Astrocyte of the cerebellum (primary cell): ENCODE results near the gene TNS3.

Source experiments
- DNase-seq: peaks from one replicate; pipeline ENCODE4 v3.0.0-alpha.2; 2011; ENCODE audit warnings: low read depth
- H3K4me3 ChIP-seq: 2 replicates; pipeline ENCODE4 v1.5.1; 2011; ENCODE audit warnings: mild to moderate bottlenecking, low read depth, low read length, moderate library complexity
- in situ Hi-C: cut with HindIII; loops from 2 replicates; pipeline ENCODE4 v1.10.0; 2017; ENCODE audit warnings: low sequenced_read_pairs
- TF ChIP-seq, protein P1 (sequence below): IDR thresholded peaks from 2 replicates; pipeline ENCODE4 v1.5.1; 2012; ENCODE audit warnings: low read length, low read depth, moderate library complexity, mild to moderate bottlenecking; ENCODE audit errors: missing control alignments

TNS3 gene

GRCh38 chr7:47523401-47523800, 58.5 kb downstream of the TNS3 start:
- TF ChIP-seq, protein P1, sequence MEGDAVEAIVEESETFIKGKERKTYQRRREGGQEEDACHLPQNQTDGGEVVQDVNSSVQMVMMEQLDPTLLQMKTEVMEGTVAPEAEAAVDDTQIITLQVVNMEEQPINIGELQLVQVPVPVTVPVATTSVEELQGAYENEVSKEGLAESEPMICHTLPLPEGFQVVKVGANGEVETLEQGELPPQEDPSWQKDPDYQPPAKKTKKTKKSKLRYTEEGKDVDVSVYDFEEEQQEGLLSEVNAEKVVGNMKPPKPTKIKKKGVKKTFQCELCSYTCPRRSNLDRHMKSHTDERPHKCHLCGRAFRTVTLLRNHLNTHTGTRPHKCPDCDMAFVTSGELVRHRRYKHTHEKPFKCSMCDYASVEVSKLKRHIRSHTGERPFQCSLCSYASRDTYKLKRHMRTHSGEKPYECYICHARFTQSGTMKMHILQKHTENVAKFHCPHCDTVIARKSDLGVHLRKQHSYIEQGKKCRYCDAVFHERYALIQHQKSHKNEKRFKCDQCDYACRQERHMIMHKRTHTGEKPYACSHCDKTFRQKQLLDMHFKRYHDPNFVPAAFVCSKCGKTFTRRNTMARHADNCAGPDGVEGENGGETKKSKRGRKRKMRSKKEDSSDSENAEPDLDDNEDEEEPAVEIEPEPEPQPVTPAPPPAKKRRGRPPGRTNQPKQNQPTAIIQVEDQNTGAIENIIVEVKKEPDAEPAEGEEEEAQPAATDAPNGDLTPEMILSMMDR, result no peak
- in situ Hi-C loops, result no loop called here
- no peak for DNase-seq

DNA sequence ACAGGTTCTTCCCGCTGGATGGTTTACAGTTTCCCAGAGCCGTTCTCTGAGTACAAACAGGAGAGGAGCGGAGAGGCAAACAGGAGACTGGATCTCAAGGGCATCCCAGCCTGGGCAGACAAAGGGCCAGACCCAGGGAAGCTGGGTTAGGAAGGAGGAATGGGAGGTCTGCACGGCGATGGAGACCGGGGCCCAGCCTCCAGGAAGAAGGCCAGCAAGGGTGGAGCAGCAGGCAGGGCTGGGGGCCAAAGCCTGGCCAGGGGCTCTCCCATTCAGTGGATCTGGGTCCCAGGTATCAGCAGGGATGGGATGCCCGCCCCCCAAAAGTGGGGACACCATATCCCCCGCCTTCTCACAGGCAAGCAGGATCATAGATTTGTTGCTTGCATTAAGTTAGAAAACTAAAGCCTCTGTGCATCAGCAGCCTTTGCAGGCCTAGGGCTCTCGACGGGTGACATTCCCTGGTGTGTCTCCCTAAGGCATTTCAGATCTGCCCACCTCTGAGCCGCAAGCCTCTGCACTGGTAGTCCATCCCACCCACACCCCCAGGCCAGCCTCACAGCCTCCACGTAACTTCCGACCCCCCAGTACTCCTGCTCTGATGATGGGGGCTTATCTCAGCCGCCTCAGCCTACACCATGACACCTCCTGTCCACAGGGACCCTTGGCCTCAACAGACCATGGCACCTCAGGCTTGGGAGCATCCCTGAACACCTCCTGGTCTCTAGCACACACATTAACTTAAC, 59.9 kb downstream of the TNS3 start:
- H3K4me3 ChIP-seq, result no peak overlapping the region
- TF ChIP-seq, protein P1, result no peak
- no peak for DNase-seq
- in situ Hi-C loops, result no loop called here

More at GRCh38 chr7:47523401-47523800, 58.5 kb downstream of the TNS3 start:
- H3K4me3 ChIP-seq, result no peak overlapping the region

- no peak overlapping the region for H3K4me3 ChIP-seq
- in situ Hi-C loops, result no loop called here
- TF ChIP-seq, protein P1, result no peak
- no peak for DNase-seq
These were observed 60.7 kb downstream of the TNS3 start for GRCh38 chr7:47521011-47521795.

DNA sequence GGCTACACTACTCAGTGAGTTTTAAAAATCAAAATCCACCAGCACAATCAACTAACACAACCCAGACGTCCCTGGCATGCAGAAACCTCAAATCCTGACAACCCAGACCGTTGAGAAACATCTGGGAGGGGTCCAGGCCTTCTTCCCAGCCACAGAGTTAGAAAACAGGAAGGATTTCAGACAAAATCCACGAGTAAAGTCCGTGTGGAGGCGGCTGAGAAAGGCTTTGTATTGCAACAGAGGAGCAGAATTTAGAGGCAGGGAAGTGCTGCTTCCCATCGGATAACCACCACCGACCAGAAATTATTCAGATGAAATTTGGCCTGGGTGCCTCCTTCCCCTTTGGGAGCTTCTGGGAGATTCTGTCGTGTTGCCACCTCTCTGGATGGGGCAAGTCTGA, 61.5 kb downstream of the TNS3 start:
- TF ChIP-seq, protein P1, result no peak
- in situ Hi-C loops, result no loop called here
- peak; percentile 52 for DNase-seq
- no peak overlapping the region for H3K4me3 ChIP-seq

DNA sequence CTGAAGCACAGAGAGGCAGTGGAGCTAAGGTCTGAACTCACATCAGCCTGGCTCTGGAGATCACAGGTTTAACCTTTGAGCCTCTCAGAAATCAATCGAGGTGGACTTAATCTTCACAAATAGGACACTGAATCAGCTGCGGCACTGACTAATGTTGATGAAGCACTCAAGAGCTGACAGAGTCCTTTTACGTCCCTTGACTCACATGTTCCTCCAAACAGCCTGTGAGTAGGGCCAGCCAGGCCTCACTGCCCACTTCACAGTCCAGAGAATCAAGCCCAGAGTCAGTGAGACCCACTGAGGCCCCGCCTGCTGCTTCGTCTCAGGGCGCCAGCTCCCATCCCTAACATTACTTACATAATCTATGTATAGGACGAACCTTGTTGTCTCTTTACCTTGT, 63.1 kb downstream of the TNS3 start:
- TF ChIP-seq, protein P1, result no peak
- in situ Hi-C loops, result no loop called here
- no peak for DNase-seq
- H3K4me3 ChIP-seq, result no peak overlapping the region

DNA sequence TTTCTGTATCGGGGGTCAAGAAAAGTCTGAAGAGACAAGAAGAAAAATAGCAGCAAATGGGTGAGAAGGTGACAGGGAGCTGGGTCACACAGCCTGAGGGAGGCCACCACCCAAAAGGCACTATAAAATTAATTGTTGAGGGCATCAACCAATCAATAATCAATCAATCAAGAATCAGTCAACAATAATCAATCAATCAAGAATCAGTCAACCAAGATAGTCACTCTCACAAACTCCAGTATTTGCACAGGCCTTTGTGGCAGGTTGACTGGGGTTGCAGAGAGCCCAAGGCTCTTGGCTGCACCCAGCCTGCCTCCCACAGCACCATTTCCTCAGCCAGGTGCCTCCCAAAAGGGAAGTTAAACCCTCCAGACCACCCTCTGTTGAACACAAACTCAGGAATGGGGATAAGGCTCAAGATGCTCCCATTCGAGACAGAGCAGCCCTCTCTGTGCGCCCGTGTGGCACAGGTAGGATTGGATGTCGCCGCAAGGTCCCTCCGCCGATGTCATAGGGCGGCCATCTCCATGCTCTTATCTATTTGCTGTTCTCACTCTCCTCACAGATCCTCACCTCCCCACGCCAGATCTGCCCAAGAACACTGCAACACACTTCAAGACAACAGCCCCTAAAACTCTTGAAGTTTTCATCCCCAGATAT, 64.0 kb downstream of the TNS3 start:
- TF ChIP-seq, protein P1, result no peak
- H3K4me3 ChIP-seq, result no peak overlapping the region
- DNase-seq, result no peak
- in situ Hi-C loops, result no loop called here
